CD14-positive monocyte (primary cell): ENCODE data around the gene NSMCE3. TPM values are rescaled to one million over a fixed set of nuclear protein-coding genes. Genes with fewer than 3 reads are reported as not detected.

ENCODE experiments used
- DNase-seq, 3 donors: peaks; one replicate each; pipeline ENCODE4 v3.0.0-alpha.2; 2011 to 2022
- H2AFZ ChIP-seq: 2 replicates; pipeline ENCODE4 v1.6.0; 2012; ENCODE audit warnings: mild to moderate bottlenecking, low read depth, low read length, inconsistent platforms; ENCODE audit not compliant: insufficient read depth, poor library complexity, severe bottlenecking
- H3K27ac ChIP-seq, 2 donors: 1 replicate in 1 of 2; 2 replicates in 1 of 2; pipeline ENCODE4 v1.5.1; 2012 to 2013; ENCODE audit warnings: low read length in 2 of 2, control low read depth in 1 of 2, inconsistent platforms in 1 of 2, low read depth in 1 of 2, mild to moderate bottlenecking in 1 of 2
- H3K27me3 ChIP-seq, 2 donors: one replicate each; pipeline versions ENCODE4 v1.6.0 to v1.6.1; 2011 to 2013; ENCODE audit warnings: low read length in 2 of 2; ENCODE audit not compliant: control insufficient read depth in 2 of 2, insufficient read depth in 2 of 2
- H3K36me3 ChIP-seq, 2 donors: replicated peaks in 1 of 2; 1 replicate in 1 of 2; 2 replicates in 1 of 2; pipeline versions ENCODE4 v1.5.1 to v1.6.1; 2012 to 2013; ENCODE audit warnings: low read length in 2 of 2, control low read depth in 1 of 2, inconsistent platforms in 1 of 2, mild to moderate bottlenecking in 1 of 2; ENCODE audit not compliant: insufficient read depth in 2 of 2, control insufficient read depth in 1 of 2
- H3K4me1 ChIP-seq, 2 donors: 1 replicate in 1 of 2; 2 replicates in 1 of 2; pipeline versions ENCODE4 v1.5.1 to v1.6.1; 2012 to 2013; ENCODE audit warnings: low read length in 2 of 2, control low read depth in 1 of 2, inconsistent platforms in 1 of 2, mild to moderate bottlenecking in 1 of 2, moderate library complexity in 1 of 2; ENCODE audit not compliant: insufficient read depth in 2 of 2, control insufficient read depth in 1 of 2
- H3K4me2 ChIP-seq: replicated peaks from 2 replicates; pipeline ENCODE3; 2012; ENCODE audit warnings: low read length, moderate library complexity, mild to moderate bottlenecking; ENCODE audit not compliant: poor library complexity, severe bottlenecking; ENCODE audit errors: extremely low read depth
- H3K4me3 ChIP-seq, 3 experiments: fragments of 200-600 bp in 1 of 3; sonication (generic) in 1 of 3; replicated peaks in 1 of 3; 1 replicate in 2 of 3; 2 replicates in 1 of 3; pipeline ENCODE4 v1.5.1; 2011 to 2013; ENCODE audit warnings: low read length in 3 of 3, mild to moderate bottlenecking in 3 of 3, control low read depth in 2 of 3, low read depth in 2 of 3, inconsistent platforms in 1 of 3, moderate library complexity in 1 of 3
- H3K79me2 ChIP-seq: 2 replicates; pipeline ENCODE4 v1.6.0; 2012; ENCODE audit warnings: mild to moderate bottlenecking, control low read depth, inconsistent platforms, low read length, moderate library complexity; ENCODE audit not compliant: insufficient read depth
- H3K9ac ChIP-seq: 2 replicates; pipeline ENCODE4 v1.6.0; 2017; ENCODE audit warnings: low read length, mild to moderate bottlenecking; ENCODE audit not compliant: insufficient read depth, poor library complexity, severe bottlenecking
- H3K9me3 ChIP-seq, 2 donors: replicated peaks in 1 of 2; 1 replicate in 1 of 2; 2 replicates in 1 of 2; pipeline versions ENCODE4 v1.5.1 to v1.6.1; 2012 to 2013; ENCODE audit warnings: low read length in 2 of 2, control low read depth in 1 of 2; ENCODE audit not compliant: control insufficient read depth in 1 of 2, insufficient read depth in 1 of 2
- H4K20me1 ChIP-seq: 2 replicates; pipeline ENCODE4 v1.6.0; 2012; ENCODE audit warnings: mild to moderate bottlenecking, low read length, control low read depth, moderate library complexity; ENCODE audit not compliant: insufficient read depth
- H3K27ac Mint-ChIP-seq, 7 donors: one replicate each; pipeline ENCODE4 v1.8.0; 2020; ENCODE audit warnings: mild to moderate bottlenecking in 7 of 7, mixed read lengths in 7 of 7, moderate library complexity in 6 of 7, inconsistent platforms in 2 of 7
- H3K27me3 Mint-ChIP-seq, 3 donors: one replicate each; pipeline ENCODE4 v1.8.0; 2021 to 2022; ENCODE audit warnings: low read depth in 3 of 3, mild to moderate bottlenecking in 3 of 3, mixed read lengths in 3 of 3, moderate library complexity in 3 of 3, inconsistent platforms in 1 of 3
- H3K36me3 Mint-ChIP-seq, 2 donors: one replicate each; pipeline ENCODE4 v1.8.0; 2020; ENCODE audit warnings: mixed read lengths in 2 of 2, inconsistent platforms in 1 of 2, mild to moderate bottlenecking in 1 of 2
- H3K4me1 Mint-ChIP-seq: one replicate; pipeline ENCODE4 v1.8.0; 2020; ENCODE audit warnings: mild to moderate bottlenecking, mixed read lengths
- H3K4me3 Mint-ChIP-seq, 2 donors: one replicate each; pipeline ENCODE4 v1.8.0; 2020; ENCODE audit warnings: mild to moderate bottlenecking in 2 of 2, mixed read lengths in 2 of 2, moderate library complexity in 1 of 2
- H3K9me3 Mint-ChIP-seq, 7 donors: one replicate each; pipeline ENCODE4 v1.8.0; 2020 to 2022; ENCODE audit warnings: mixed read lengths in 7 of 7, mild to moderate bottlenecking in 6 of 7, moderate library complexity in 6 of 7, inconsistent platforms in 2 of 7
- WGBS: methylation state at CpG from one replicate; pipeline ENCODE4 v1.1.5; 2013; ENCODE audit warnings: missing lambda C conversion rate; ENCODE audit not compliant: insufficient coverage; 5-methylcytosine and 5-hydroxymethylcytosine counted together
- intact Hi-C, 2 donors: fragments of 100-400 bp; cut with micrococcal nuclease; formaldehyde crosslinking; loops; one replicate each; pipeline versions ENCODE4 v1.15.0 to v1.15.1; 2023
- polyA plus RNA-seq, 3 donors: library from polyadenylated mRNA; depleted of rRNA in 1 of 3; unstranded in 2 of 3; stranded (reverse) in 1 of 3; fragments of 300-500 nt in 2 of 3; fragments of >200 nt in 1 of 3; fragmentation: Illumina TruSeq in 2 of 3; gene quantifications; 1 replicate in 2 of 3; 2 replicates in 1 of 3; pipeline ENCODE4 v1.2.3, GENCODE V29; 2012 to 2021
- TF ChIP-seq, protein P1 (sequence below): fragments of 200-600 bp; IDR thresholded peaks from one replicate; pipeline ENCODE4 v1.8.0; 2022; ENCODE audit warnings: antibody characterized with exemption, mild to moderate bottlenecking

The NSMCE3 gene
- polyA plus RNA-seq, 3 donors = 5.9 to 9.0 (median 7.5) TPM

DNA sequence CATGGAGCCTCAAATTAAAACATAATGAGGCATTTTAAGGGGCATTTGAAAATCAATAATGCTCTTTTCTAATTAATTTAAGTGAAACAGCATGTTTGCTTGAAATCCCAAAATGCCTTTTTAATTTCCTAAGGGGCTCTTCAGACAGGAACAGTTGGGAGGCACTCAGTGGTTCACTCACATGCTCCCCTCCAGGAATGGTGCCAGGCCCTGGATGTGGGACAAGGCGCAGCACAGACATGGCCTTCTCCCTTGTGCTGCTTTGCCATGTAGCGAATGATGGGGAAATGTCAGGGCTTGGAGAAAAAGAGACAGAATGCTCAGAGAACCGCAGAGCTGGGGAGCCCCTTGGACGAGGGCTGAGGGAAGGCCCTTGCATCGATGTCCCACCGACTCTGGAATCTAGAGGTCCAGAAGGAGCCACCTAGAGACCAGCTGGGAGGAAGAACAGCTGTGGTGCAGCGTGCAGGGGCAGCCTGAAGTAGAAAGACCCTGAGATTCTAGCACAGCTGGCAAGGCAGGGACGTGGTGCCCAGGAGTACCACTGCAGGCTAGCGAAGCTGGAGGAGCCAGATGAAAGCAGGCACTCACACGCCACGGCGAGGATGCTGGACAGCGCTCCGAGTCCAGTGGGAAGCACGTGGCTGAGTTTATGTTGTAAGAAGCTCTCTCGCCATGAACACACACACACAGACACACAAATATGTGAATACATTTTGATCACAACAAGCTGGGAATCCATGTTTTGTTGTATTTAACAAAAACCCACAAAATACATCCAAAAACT is 27.0 kb downstream of the NSMCE3 start:
- Mint-ChIP-seq H3K27ac (no peak overlapping the region), H3K9me3 (peaks cover 0 to 5% (median 0%) of the 10 kb centered on the region in 7 donors), H3K4me1 (no peaks in the 10 kb centered on the region), H3K4me3 (no peak overlapping the region), H3K27me3 (peaks cover 0 to 5% (median 2%) of the 10 kb centered on the region in 3 donors), H3K36me3 (no peaks in the 10 kb centered on the region)
- 96% methylated on average over 12 of the region's 16 CpGs for whole genome bisulfite sequencing
- no peaks in the 10 kb centered on the region for H4K20me1 ChIP-seq
- H2AFZ ChIP-seq = no peak overlapping the region
- H3K9me3 ChIP-seq = no peaks in the 10 kb centered on the region
- H3K4me3 ChIP-seq = no peak overlapping the region
- no peaks in the 10 kb centered on the region for H3K27me3 ChIP-seq
- no peak overlapping the region for H3K27ac ChIP-seq
- no peaks in the 10 kb centered on the region for H3K36me3 ChIP-seq
- no peaks in the 10 kb centered on the region for H3K79me2 ChIP-seq
- intact Hi-C loops = no loop called here
- no peaks in the 10 kb centered on the region for H3K4me1 ChIP-seq
- no peak overlapping the region for H3K4me2 ChIP-seq
- no peak overlapping the region for H3K9ac ChIP-seq
- TF ChIP-seq, protein P1, sequence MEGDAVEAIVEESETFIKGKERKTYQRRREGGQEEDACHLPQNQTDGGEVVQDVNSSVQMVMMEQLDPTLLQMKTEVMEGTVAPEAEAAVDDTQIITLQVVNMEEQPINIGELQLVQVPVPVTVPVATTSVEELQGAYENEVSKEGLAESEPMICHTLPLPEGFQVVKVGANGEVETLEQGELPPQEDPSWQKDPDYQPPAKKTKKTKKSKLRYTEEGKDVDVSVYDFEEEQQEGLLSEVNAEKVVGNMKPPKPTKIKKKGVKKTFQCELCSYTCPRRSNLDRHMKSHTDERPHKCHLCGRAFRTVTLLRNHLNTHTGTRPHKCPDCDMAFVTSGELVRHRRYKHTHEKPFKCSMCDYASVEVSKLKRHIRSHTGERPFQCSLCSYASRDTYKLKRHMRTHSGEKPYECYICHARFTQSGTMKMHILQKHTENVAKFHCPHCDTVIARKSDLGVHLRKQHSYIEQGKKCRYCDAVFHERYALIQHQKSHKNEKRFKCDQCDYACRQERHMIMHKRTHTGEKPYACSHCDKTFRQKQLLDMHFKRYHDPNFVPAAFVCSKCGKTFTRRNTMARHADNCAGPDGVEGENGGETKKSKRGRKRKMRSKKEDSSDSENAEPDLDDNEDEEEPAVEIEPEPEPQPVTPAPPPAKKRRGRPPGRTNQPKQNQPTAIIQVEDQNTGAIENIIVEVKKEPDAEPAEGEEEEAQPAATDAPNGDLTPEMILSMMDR = no peak
- no peak for DNase-seq

DNA sequence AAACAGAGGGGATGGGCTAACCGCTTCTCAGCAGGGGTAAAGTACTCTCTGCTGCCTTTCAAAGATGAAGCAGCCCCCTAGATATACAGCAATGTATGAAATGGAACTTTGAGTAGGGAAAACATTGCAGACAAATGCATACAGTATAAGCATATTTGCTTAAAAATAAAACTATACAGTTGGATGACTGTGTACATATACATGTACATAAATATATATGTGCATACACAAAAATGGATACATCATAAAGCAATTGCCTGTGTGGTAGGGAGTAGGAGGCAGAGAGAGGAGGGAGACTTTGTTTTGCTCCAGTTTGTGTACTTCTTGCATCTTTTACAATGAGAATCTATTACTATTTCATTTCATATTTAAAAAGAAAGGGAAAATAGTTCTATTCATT is 28.4 kb downstream of the NSMCE3 start:
- whole genome bisulfite sequencing = no CpG with 5 or more reads among the region's 1 CpG
- Histone ChIP-seq H3K27me3 (no peaks in the 10 kb centered on the region), H3K4me1 (no peaks in the 10 kb centered on the region), H3K4me3 (no peak overlapping the region), H3K9me3 (no peaks in the 10 kb centered on the region), H4K20me1 (no peaks in the 10 kb centered on the region), H3K27ac (no peak overlapping the region), H2AFZ (no peak overlapping the region), H3K79me2 (no peaks in the 10 kb centered on the region), H3K4me2 (no peak overlapping the region), H3K9ac (no peak overlapping the region), H3K36me3 (no peaks in the 10 kb centered on the region)
- DNase-seq = no peak
- Mint-ChIP-seq H3K9me3 (peaks cover 0 to 5% (median 0%) of the 10 kb centered on the region in 7 donors), H3K27me3 (peaks cover 0 to 2% (median 0%) of the 10 kb centered on the region in 3 donors), H3K36me3 (no peaks in the 10 kb centered on the region), H3K4me3 (no peak overlapping the region), H3K4me1 (no peaks in the 10 kb centered on the region), H3K27ac (no peak overlapping the region)
- TF ChIP-seq, protein P1 = no peak
- intact Hi-C loops = no loop called here
